IgD-negative memory B cell (primary cell): Measurements from ENCODE around the gene JAK1. TPM values are rescaled to one million over a fixed set of nuclear protein-coding genes. Genes with fewer than 3 reads are reported as not detected.

Experiments used
- H3K27ac Mint-ChIP-seq, 3 donors: one replicate each; pipeline ENCODE4 v1.8.0; 2020 to 2022; ENCODE audit warnings: mild to moderate bottlenecking in 3 of 3, mixed read lengths in 3 of 3, moderate library complexity in 1 of 3
- H3K27me3 Mint-ChIP-seq: one replicate; pipeline ENCODE4 v1.8.0; 2021; ENCODE audit warnings: mixed read lengths
- H3K36me3 Mint-ChIP-seq: one replicate; pipeline ENCODE4 v1.8.0; 2020; ENCODE audit warnings: mild to moderate bottlenecking, mixed read lengths
- H3K4me1 Mint-ChIP-seq, 3 donors: one replicate each; pipeline ENCODE4 v1.8.0; 2020 to 2022; ENCODE audit warnings: mixed read lengths in 3 of 3, mild to moderate bottlenecking in 1 of 3
- H3K4me3 Mint-ChIP-seq, 4 donors: one replicate each; pipeline ENCODE4 v1.8.0; 2020 to 2022; ENCODE audit warnings: mild to moderate bottlenecking in 4 of 4, mixed read lengths in 4 of 4, moderate library complexity in 3 of 4
- H3K9me3 Mint-ChIP-seq, 3 donors: one replicate each; pipeline ENCODE4 v1.8.0; 2020 to 2021; ENCODE audit warnings: mixed read lengths in 3 of 3, mild to moderate bottlenecking in 1 of 3
- polyA plus RNA-seq: library from polyadenylated mRNA; unstranded; fragments of 300-500 nt; fragmentation: Illumina TruSeq; gene quantifications from one replicate; pipeline ENCODE4 v1.2.3, GENCODE V29; 2021

JAK1 gene
- polyA plus RNA-seq, 1 donor from 2014 or later = 216 TPM

- Mint-ChIP-seq H3K4me3 (no peak overlapping the region), H3K4me1 (no peaks in the 10 kb centered on the region), H3K27me3 (no peaks in the 10 kb centered on the region), H3K36me3 (peaks cover 1% of the 10 kb centered on the region), H3K27ac (no peak overlapping the region), H3K9me3 (peaks cover 0 to 4% (median 3%) of the 10 kb centered on the region in 3 donors)
These were observed 167.5 kb downstream of the JAK1 start for GRCh38 chr1:64798872-64799271.

GRCh38 chr1:64790832-64791487 lies 175.4 kb downstream of the JAK1 start:
- Mint-ChIP-seq H3K27ac (no peak overlapping the region), H3K27me3 (no peaks in the 10 kb centered on the region), H3K4me1 (peaks cover 1 to 11% (median 10%) of the 10 kb centered on the region in 3 donors), H3K36me3 (peaks cover 11% of the 10 kb centered on the region), H3K9me3 (peaks cover 0 to 28% (median 0%) of the 10 kb centered on the region in 3 donors), H3K4me3 (peak overlapping the region in 1 of 4 donors; percentile 74)

Other genes starting within 250 kb of the JAK1 start
- 1.2 TPM for gene RAVER2, start 221.5 kb downstream of the JAK1 start, polyA plus RNA-seq
- gene AK4, start 181.7 kb upstream of the JAK1 start, polyA plus RNA-seq = 0.38 TPM